ENCODE results near the gene FBP1. TPM values are rescaled to one million over a fixed set of nuclear protein-coding genes. Genes with fewer than 3 reads are reported as not detected.

FBP1 gene
- total and polyA plus RNA-seq, 10 of the 15 experiments (the other 5 are each of a cell fraction or from before 2014, with no cell fraction given), result 0.11 to 0.38 (median 0.15) TPM; not detected in 7

DNA sequence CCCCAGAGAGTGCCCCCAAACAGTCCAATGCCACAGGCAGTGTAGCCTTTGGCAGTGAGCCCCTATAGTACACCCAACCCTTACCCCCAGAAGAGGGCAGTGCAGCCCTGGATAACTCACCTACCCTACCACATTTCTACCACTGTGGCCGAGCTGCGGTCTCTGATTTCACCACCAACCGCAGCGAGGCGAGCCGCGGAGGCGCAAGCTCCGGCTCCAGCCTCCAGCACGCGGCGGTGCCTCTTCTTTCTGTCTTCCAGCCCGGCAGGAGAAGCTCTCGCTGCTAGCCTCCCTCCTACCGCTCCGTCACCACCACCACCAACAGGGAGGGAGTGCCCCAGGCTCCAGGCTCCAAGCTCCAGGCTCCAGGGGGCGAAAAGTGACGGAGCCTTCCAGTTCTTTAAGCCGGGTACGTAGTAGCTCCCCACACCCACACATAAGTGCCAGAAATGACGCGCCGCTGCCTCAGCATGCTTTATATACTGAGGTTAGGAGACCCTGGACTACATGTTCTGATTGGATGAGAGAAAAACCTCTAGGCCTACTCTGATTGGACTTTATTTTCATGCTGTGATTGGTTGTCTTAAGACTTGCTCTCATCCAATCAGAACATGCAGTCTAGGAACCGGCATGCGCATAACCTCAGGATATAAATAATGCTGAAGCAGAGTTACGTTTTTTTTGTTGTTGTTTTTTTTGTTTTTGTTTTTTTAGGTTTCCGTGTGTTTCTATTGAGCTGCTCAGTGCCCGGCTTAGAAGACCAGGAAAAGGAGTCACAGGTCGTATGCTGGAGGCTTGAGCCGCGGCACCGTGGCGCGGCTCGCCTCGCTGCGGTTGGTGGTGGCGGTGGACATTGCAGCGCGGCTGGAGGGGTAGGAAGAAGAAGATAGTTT is 84.6 kb downstream of the FBP1 start, which contains the start of gene PCAT7:
Gene PCAT7 (plus strand): TSS at position 645 of the 893 bp plus-strand sequence.
- Histone ChIP-seq H3K9ac (ENCODE audit: control insufficient read depth, insufficient read depth, low read length) (no peak within 1 kb of the TSS), H3K79me2 (ENCODE audit: control insufficient read depth, insufficient read depth, low read length) (no peaks in the 10 kb centered on the region), H3K27me3 (replicated peaks in 1 of 2; ENCODE audit: control insufficient read depth in 2 of 2, insufficient read depth in 2 of 2, low read length in 1 of 2) (no peaks in the 10 kb centered on the region; a peak in 1 of 4 replicates), H3K4me1 (ENCODE audit: control insufficient read depth, insufficient read depth, low read length) (no peaks in the 10 kb centered on the region), H3K27ac (ENCODE audit: control insufficient read depth, insufficient read depth) (no peak within 1 kb of the TSS), H3K4me3 (no peak within 1 kb of the TSS), H3K36me3 (ENCODE audit: control insufficient read depth in 2 of 2, insufficient read depth in 2 of 2, low read length in 1 of 2) (no peaks in the 10 kb centered on the region), H4K20me1 (ENCODE audit: control insufficient read depth, insufficient read depth) (no peaks in the 10 kb centered on the region), H2AFZ (ENCODE audit: control insufficient read depth, low read depth, low read length) (no peak within 1 kb of the TSS), H3K9me3 (replicated peaks; ENCODE audit: control insufficient read depth, insufficient read depth, low read length) (no peaks in the 10 kb centered on the region), H3K4me2 (ENCODE audit: control insufficient read depth, insufficient read depth) (no peak within 1 kb of the TSS)
- BruUV-seq (replicated peaks), result no TSS peak
- in situ Hi-C loops (cut with MboI) (no loop called here), intact Hi-C loops (cut with micrococcal nuclease; ENCODE audit: unreplicated experiment) (loop anchor here (1.0 to 10.0 kb wide), 3 partner anchors 49 to 580 kb away; no protein-coding TSS in a partner anchor)
- ChIA-PET POLR2A (no interaction called here), SMC1A (ENCODE audit: uncharacterized antibody, unreplicated experiment) (interaction anchor here (0.7 to 1.6 kb wide), 7 partner anchors 43 to 478 kb away, joined by 3 to 5 read pairs (median 3); no protein-coding TSS in a partner anchor), RAD21 (ENCODE audit: unreplicated experiment) (interaction anchor here (0.6 to 1.2 kb wide), 7 partner anchors 10 to 577 kb away, joined by 3 to 6 read pairs (median 3); no protein-coding TSS in a partner anchor), CTCF (interaction anchor here (0.7 to 1.6 kb wide), 8 partner anchors 28 to 69 kb away, joined by 3 to 7 read pairs (median 4); no protein-coding TSS in a partner anchor)
- ATAC-seq (peak; percentile 100), FAIRE-seq (no peak), DNase-seq (ENCODE audit: low read depth, low spot score) (peak; percentile 12)
- 73% methylated on average over 40 of the region's 40 CpGs for WGBS (ENCODE audit: insufficient coverage, insufficient replicate concordance, low lambda C conversion rate, missing lambda C conversion rate)
- TF ChIP-seq CBX5 (IDR thresholded peaks at IDR 0.05; ENCODE audit: low read depth) (no peak), EZH2 (IDR thresholded peaks at IDR 0.05; ENCODE audit: borderline replicate concordance, control insufficient read depth, low read depth, low read length) (no peak), POLR2AphosphoS5 (IDR thresholded peaks at IDR 0.05; ENCODE audit: low read length) (no peak), SPI1 (IDR thresholded peaks at IDR 0.05; ENCODE audit: borderline replicate concordance, insufficient read depth, low read depth, low read length) (no peak), ETV6 (conservative IDR thresholded peaks at IDR 0.05 in 1 of 2, IDR thresholded peaks at IDR 0.05 in 1 of 2; ENCODE audit: borderline replicate concordance in 1 of 2, low read depth in 1 of 2) (no peak), ZNF217 (IDR thresholded peaks at IDR 0.05) (no peak), SRF (IDR thresholded peaks at IDR 0.05; ENCODE audit: low read depth in 2 of 2, low read length in 2 of 2) (no peak), CHD2 (IDR thresholded peaks at IDR 0.05; ENCODE audit: borderline replicate concordance, low read depth, low read length) (no peak)
- TF ChIP-seq, protein P1, sequence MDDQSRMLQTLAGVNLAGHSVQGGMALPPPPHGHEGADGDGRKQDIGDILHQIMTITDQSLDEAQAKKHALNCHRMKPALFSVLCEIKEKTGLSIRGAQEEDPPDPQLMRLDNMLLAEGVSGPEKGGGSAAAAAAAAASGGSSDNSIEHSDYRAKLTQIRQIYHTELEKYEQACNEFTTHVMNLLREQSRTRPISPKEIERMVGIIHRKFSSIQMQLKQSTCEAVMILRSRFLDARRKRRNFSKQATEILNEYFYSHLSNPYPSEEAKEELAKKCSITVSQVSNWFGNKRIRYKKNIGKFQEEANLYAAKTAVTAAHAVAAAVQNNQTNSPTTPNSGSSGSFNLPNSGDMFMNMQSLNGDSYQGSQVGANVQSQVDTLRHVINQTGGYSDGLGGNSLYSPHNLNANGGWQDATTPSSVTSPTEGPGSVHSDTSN (IDR thresholded peaks at IDR 0.05; ENCODE audit: insufficient replicate concordance, low read depth, low read length), result no peak
- TF ChIP-seq, protein P2, sequence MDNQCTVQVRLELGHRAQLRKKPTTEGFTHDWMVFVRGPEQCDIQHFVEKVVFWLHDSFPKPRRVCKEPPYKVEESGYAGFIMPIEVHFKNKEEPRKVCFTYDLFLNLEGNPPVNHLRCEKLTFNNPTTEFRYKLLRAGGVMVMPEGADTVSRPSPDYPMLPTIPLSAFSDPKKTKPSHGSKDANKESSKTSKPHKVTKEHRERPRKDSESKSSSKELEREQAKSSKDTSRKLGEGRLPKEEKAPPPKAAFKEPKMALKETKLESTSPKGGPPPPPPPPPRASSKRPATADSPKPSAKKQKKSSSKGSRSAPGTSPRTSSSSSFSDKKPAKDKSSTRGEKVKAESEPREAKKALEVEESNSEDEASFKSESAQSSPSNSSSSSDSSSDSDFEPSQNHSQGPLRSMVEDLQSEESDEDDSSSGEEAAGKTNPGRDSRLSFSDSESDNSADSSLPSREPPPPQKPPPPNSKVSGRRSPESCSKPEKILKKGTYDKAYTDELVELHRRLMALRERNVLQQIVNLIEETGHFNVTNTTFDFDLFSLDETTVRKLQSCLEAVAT (IDR thresholded peaks at IDR 0.05), result peak; percentile 68
- TF ChIP-seq, protein P3, sequence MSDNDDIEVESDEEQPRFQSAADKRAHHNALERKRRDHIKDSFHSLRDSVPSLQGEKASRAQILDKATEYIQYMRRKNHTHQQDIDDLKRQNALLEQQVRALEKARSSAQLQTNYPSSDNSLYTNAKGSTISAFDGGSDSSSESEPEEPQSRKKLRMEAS (IDR thresholded peaks at IDR 0.05; ENCODE audit: low read depth, low read length), result no peak
- TF ChIP-seq, protein P4, sequence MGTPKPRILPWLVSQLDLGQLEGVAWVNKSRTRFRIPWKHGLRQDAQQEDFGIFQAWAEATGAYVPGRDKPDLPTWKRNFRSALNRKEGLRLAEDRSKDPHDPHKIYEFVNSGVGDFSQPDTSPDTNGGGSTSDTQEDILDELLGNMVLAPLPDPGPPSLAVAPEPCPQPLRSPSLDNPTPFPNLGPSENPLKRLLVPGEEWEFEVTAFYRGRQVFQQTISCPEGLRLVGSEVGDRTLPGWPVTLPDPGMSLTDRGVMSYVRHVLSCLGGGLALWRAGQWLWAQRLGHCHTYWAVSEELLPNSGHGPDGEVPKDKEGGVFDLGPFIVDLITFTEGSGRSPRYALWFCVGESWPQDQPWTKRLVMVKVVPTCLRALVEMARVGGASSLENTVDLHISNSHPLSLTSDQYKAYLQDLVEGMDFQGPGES (IDR thresholded peaks at IDR 0.05), result no peak
- TF ChIP-seq, protein P5, sequence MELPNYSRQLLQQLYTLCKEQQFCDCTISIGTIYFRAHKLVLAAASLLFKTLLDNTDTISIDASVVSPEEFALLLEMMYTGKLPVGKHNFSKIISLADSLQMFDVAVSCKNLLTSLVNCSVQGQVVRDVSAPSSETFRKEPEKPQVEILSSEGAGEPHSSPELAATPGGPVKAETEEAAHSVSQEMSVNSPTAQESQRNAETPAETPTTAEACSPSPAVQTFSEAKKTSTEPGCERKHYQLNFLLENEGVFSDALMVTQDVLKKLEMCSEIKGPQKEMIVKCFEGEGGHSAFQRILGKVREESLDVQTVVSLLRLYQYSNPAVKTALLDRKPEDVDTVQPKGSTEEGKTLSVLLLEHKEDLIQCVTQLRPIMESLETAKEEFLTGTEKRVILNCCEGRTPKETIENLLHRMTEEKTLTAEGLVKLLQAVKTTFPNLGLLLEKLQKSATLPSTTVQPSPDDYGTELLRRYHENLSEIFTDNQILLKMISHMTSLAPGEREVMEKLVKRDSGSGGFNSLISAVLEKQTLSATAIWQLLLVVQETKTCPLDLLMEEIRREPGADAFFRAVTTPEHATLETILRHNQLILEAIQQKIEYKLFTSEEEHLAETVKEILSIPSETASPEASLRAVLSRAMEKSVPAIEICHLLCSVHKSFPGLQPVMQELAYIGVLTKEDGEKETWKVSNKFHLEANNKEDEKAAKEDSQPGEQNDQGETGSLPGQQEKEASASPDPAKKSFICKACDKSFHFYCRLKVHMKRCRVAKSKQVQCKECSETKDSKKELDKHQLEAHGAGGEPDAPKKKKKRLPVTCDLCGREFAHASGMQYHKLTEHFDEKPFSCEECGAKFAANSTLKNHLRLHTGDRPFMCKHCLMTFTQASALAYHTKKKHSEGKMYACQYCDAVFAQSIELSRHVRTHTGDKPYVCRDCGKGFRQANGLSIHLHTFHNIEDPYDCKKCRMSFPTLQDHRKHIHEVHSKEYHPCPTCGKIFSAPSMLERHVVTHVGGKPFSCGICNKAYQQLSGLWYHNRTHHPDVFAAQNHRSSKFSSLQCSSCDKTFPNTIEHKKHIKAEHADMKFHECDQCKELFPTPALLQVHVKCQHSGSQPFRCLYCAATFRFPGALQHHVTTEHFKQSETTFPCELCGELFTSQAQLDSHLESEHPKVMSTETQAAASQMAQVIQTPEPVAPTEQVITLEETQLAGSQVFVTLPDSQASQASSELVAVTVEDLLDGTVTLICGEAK (IDR thresholded peaks at IDR 0.05; ENCODE audit: borderline replicate concordance), result no peak

Measured in GM12878 (cell line).